ENCODE data around the gene FBXO47.

- no peak for TF ChIP-seq CTCF (IDR thresholded peaks at IDR 0.05)
- TF ChIP-seq EP300 (IDR thresholded peaks at IDR 0.05) = no peak
- TF ChIP-seq POLR2AphosphoS5 (IDR thresholded peaks at IDR 0.05) = no peak
Observed at GRCh38 chr17:38980490-38981217, 13.5 kb upstream of the FBXO47 start.
